ENCODE results near the gene ATG101. TPM values are rescaled to one million over a fixed set of nuclear protein-coding genes. Genes with fewer than 3 reads are reported as not detected.

ATG101 gene
- total RNA-seq, 4 donors from 2014 or later = 23.3 to 49.4 (median 37.3) TPM

DNA sequence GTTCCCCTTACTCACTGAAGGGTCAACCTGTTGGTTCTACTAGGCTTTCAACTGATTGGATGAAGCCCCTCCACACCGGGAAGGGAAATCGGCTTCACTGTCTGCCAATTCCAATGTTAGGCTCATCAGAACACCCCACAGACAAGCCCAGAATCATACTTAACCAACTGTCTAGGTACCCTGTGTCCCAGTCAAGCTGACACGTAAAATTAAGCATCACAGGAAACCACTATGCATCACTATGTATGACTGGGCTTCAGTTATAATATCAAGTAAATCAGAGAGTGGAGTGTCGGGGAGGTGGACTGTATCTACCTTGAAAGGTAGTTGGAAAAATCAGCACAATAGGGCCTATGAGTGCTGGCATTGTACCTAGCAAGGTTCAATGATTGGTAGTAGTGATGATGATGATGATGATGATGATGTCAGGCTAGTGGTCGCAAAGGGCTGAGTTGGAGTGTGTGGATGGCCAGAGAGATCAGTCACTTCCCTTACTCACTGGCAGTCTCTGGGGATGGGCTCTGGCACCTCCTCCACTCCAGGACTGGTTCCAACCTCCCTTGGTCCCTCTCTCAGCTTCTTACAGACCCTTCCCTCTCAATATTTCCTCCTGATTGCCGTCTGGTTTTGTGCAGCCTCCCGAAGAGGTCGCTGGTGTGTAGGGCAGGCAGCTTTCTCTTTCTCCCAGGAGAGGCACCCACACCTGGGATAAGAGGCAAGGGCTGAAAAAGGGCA lies 3.3 kb upstream of the ATG101 start:
- no peak overlapping the region for H3K4me3 ChIP-seq
- H3K27me3 ChIP-seq = no peaks in the 10 kb centered on the region
- H3K9me3 ChIP-seq = no peaks in the 10 kb centered on the region
- no peak for ATAC-seq
- H3K36me3 ChIP-seq = no peaks in the 10 kb centered on the region
- DNase-seq = no peak
- H3K4me1 ChIP-seq = peaks cover 35 to 47% of the 10 kb centered on the region in 2 donors
- no peak for TF ChIP-seq POLR2A (IDR thresholded peaks at IDR 0.05)
- TF ChIP-seq, protein P1, sequence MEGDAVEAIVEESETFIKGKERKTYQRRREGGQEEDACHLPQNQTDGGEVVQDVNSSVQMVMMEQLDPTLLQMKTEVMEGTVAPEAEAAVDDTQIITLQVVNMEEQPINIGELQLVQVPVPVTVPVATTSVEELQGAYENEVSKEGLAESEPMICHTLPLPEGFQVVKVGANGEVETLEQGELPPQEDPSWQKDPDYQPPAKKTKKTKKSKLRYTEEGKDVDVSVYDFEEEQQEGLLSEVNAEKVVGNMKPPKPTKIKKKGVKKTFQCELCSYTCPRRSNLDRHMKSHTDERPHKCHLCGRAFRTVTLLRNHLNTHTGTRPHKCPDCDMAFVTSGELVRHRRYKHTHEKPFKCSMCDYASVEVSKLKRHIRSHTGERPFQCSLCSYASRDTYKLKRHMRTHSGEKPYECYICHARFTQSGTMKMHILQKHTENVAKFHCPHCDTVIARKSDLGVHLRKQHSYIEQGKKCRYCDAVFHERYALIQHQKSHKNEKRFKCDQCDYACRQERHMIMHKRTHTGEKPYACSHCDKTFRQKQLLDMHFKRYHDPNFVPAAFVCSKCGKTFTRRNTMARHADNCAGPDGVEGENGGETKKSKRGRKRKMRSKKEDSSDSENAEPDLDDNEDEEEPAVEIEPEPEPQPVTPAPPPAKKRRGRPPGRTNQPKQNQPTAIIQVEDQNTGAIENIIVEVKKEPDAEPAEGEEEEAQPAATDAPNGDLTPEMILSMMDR (IDR thresholded peaks at IDR 0.05 in 4 of 5, conservative IDR thresholded peaks at IDR 0.05 in 1 of 5) = no peak
- no peak overlapping the region for H3K27ac ChIP-seq
- intact Hi-C loops (cut with DNase I; ENCODE audit: low total_unique reads) = no loop called here
- in situ Hi-C loops (cut with MboI; ENCODE audit: low sequenced_read_pairs in 4 of 4) = no loop called here

DNA sequence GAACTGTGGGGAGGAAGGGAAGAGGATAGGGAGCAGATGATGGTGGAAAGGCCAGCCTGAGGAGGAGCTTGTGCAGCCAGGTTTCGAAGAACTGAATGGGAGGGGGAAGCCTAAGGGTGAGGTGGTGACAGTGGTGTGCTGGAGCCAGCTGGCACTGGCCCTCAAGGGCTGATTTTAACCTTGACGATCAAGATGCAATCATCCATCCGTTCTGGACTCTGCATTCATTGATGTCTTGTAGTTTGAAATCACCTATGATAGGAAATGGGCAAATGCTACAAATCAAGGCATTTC lies 2.8 kb upstream of the ATG101 start:
- in situ Hi-C loops (cut with MboI; ENCODE audit: low sequenced_read_pairs in 4 of 4) = no loop called here
- H3K4me1 ChIP-seq = peaks cover 36 to 48% of the 10 kb centered on the region in 2 donors
- no peak overlapping the region for H3K27ac ChIP-seq
- H3K4me3 ChIP-seq = no peak overlapping the region
- no peaks in the 10 kb centered on the region for H3K27me3 ChIP-seq
- intact Hi-C loops (cut with DNase I; ENCODE audit: low total_unique reads) = no loop called here
- H3K9me3 ChIP-seq = no peaks in the 10 kb centered on the region
- TF ChIP-seq, protein P1 (IDR thresholded peaks at IDR 0.05 in 4 of 5, conservative IDR thresholded peaks at IDR 0.05 in 1 of 5) = no peak
- TF ChIP-seq POLR2A (IDR thresholded peaks at IDR 0.05) = no peak
- no peak for ATAC-seq
- H3K36me3 ChIP-seq = no peaks in the 10 kb centered on the region
- no peak for DNase-seq

DNA sequence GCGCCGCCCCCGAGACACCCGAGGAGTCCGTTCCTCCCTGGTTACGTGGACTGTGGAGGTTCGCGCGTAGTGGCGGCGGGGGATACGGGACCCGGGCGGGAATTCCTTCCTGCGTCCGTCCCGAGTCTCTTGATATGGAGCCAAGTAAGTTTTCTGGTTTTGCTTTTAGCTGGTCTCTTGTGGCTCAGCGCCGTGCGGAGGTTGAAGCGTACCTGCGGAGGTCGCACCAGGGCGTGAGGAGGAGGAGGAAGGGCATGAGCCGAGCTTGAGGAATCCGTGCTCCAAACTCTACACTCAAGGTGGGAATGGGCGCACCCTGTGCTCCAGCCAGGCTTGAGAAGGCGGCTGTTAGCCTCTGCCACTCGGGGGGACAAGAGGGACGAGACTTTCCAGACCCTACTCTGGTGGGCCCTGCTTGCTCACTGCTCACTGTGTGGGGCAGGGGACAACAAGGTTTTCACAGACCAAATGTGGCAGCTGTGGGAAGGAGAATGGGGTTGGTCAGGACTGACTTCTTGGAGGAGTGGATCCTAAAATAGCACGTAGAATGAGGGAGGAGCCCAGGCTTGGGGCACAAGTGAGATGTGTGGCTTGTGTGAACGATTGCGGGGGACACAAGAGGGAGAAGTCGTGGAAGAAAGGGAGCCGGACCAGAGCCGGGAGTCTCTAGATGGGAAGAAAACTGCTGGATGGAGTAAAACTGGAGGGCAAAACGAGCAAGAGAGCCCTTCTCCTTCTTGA lies 577 bp downstream of the ATG101 start:
- Histone ChIP-seq H3K36me3 (peaks cover 0 to 22% of the 10 kb centered on the region in 2 donors), H3K27ac (peak overlapping the region; percentile 89 to 96 (median 93)), H3K27me3 (no peaks in the 10 kb centered on the region), H3K4me3 (peak overlapping the region; percentile 84 to 97 (median 96)), H3K9me3 (no peaks in the 10 kb centered on the region), H3K4me1 (peaks cover 33 to 34% of the 10 kb centered on the region in 2 donors)
- TF ChIP-seq, protein P1 (IDR thresholded peaks at IDR 0.05 in 4 of 5, conservative IDR thresholded peaks at IDR 0.05 in 1 of 5) = no peak
- TF ChIP-seq POLR2A (IDR thresholded peaks at IDR 0.05) = no peak
- DNase-seq (no peak), ATAC-seq (peak; percentile 26 to 37)
- intact Hi-C loops (cut with DNase I; ENCODE audit: low total_unique reads) = no loop called here
- in situ Hi-C loops (cut with MboI; ENCODE audit: low sequenced_read_pairs in 4 of 4) = no loop called here

DNA sequence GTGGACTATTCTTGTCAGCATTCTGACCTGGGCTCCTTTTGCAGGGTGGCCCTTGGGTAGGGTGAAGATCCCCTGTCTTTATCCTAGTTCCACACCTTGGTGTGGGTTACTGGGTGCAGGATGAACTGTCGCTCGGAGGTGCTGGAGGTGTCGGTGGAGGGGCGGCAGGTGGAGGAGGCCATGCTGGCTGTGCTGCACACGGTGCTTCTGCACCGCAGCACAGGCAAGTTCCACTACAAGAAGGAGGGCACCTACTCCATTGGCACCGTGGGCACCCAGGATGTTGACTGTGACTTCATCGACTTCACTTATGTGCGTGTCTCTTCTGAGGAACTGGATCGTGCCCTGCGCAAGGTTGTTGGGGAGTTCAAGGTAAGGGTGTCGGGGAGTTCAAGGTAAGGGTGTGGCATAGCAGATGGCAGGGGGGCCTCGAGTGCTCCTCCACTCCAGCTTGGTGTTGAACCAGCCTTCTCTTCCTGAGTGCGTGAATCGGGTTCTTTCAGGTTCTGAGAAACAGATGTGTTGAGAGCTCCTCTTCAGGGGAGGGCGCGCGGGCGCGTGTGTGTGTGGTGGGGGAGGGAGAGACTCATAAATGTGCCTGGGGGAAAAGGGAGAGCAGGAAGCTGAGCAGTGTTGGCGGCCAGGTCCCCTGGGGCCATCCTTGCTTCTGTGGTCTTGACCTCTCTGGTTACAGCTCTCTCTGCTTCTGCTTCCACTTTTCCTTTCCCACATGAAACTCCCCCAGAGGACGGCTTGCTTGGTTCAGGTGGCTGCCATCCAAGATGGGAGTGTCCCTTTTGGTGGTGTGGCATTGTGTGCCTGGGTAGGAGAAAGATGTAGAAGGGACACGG lies 4.0 kb downstream of the ATG101 start:
- TF ChIP-seq, protein P1 (IDR thresholded peaks at IDR 0.05 in 4 of 5, conservative IDR thresholded peaks at IDR 0.05 in 1 of 5) = no peak
- no peak for TF ChIP-seq POLR2A (IDR thresholded peaks at IDR 0.05)
- no peaks in the 10 kb centered on the region for H3K27me3 ChIP-seq
- ATAC-seq (no peak), DNase-seq (peak in 1 of 2 donors; percentile 46)
- H3K9me3 ChIP-seq = no peaks in the 10 kb centered on the region
- in situ Hi-C loops (cut with MboI; ENCODE audit: low sequenced_read_pairs in 4 of 4) = no loop called here
- H3K4me1 ChIP-seq = peaks cover 34 to 35% of the 10 kb centered on the region in 2 donors
- H3K36me3 ChIP-seq = peaks cover 0 to 44% of the 10 kb centered on the region in 2 donors
- peak overlapping the region in 2 of 4 donors; percentile 13 to 45 for H3K27ac ChIP-seq
- no peak overlapping the region for H3K4me3 ChIP-seq
- intact Hi-C loops (cut with DNase I; ENCODE audit: low total_unique reads) = no loop called here
